Ovary (tissue), 9 donors: ENCODE results near the gene PTF1A. TPM values are rescaled to one million over a fixed set of nuclear protein-coding genes. Genes with fewer than 3 reads are reported as not detected.

ENCODE experiments used
- DNase-seq, 5 donors: peaks; one replicate each; pipeline ENCODE4 v3.0.0-alpha.2; 2019 to 2020
- H3K27ac ChIP-seq, 2 donors: fragments of 200-600 bp; one replicate each; pipeline versions ENCODE4 v1.5.1 to v1.8.0; 2019 to 2022
- H3K27me3 ChIP-seq: fragments of 200-600 bp; one replicate; pipeline ENCODE4 v1.8.0; 2022
- H3K36me3 ChIP-seq: fragments of 200-600 bp; sonication (generic); one replicate; pipeline ENCODE4 v1.5.1; 2019
- H3K4me1 ChIP-seq: one replicate; pipeline ENCODE4 v1.8.1; 2013; ENCODE audit warnings: mild to moderate bottlenecking, moderate library complexity; ENCODE audit not compliant: insufficient read depth
- H3K4me3 ChIP-seq: fragments of 200-600 bp; sonication (generic); one replicate; pipeline ENCODE4 v1.5.1; 2017
- H3K9me3 ChIP-seq, 2 donors: fragments of 200-600 bp in 1 of 2; sonication (generic) in 1 of 2; one replicate each; pipeline versions ENCODE4 v1.5.1 to v1.8.1; 2013 to 2019; ENCODE audit warnings: mild to moderate bottlenecking in 1 of 2, moderate library complexity in 1 of 2
- EP300 ChIP-seq: sonication (generic); formaldehyde crosslinking; IDR thresholded peaks from one replicate; pipeline ENCODE4 v1.6.1; 2017; ENCODE audit warnings: antibody characterized with exemption
- POLR2A ChIP-seq: fragments of 450-650 bp; IDR thresholded peaks from one replicate; pipeline ENCODE4 v1.6.1; 2017; ENCODE audit warnings: antibody characterized with exemption, mild to moderate bottlenecking, moderate library complexity
- WGBS, 3 donors: extraction: QIAGEN DNeasy Blood & Tissue Kit in 1 of 3; methylation state at CpG; one replicate each; pipeline versions ENCODE4 v1.1.5 to v1.1.7; 2013 to 2017; 5-methylcytosine and 5-hydroxymethylcytosine counted together
- intact Hi-C, 4 donors: fragments of 100-400 bp; cut with DNase I; formaldehyde crosslinking; loops; one replicate each; pipeline versions ENCODE4 v1.11.0 to v1.15.1; 2022 to 2023
- polyA plus RNA-seq, 2 donors: library from polyadenylated mRNA; stranded (reverse); fragments of 200-250 nt in 1 of 2; fragments of 350-450 nt in 1 of 2; fragmentation: Illumina TruSeq in 1 of 2; extraction: RNeasy Lipid Tissue Mini Kit (QIAGEN cat#74804) in 1 of 2; gene quantifications; one replicate each; pipeline ENCODE4 v1.2.3, GENCODE V29; 2013 to 2014
- total RNA-seq, 7 donors: library from RNA; depleted of rRNA in 2 of 7; stranded (reverse); fragments of >200 nt in 2 of 7; fragmentation: NEBNext Ultra II Directional in 3 of 7; extraction: Animal tissue kit (Norgen Biotek cat#: 25700) in 3 of 7; gene quantifications; one replicate each; pipeline versions ENCODE4 v1.1.0 to v1.2.4, GENCODE V29; 2016 to 2023
- TF ChIP-seq, protein P1 (sequence below), 3 donors: fragments of 450-650 bp in 2 of 3; fragments of 200-600 bp in 1 of 3; IDR thresholded peaks; one replicate each; pipeline versions ENCODE4 v1.5.1 to v1.8.0; 2016 to 2022; ENCODE audit warnings: antibody characterized with exemption in 3 of 3, mild to moderate bottlenecking in 1 of 3
- donor health status: DM: no; HTN: no; CAD: no; lungs with moderate emphysema.
- donor health status: DM: no; HTN: no; CAD: no.
- donor health status: Bipolar disorder and iron deficiency.
- donor health status: DM: yes; HTN: yes; CAD: no.
- donor health status: DM: no; HTN: no; CAD: no.
- donor health status: DM: yes; HTN: yes; CAD: no.

Gene PTF1A
- total and polyA plus RNA-seq, 9 donors = not detected

- no peaks in the 10 kb centered on the region for H3K4me1 ChIP-seq
- no peak overlapping the region for H3K4me3 ChIP-seq
- intact Hi-C loops = no loop called here
- TF ChIP-seq POLR2A (no peak), EP300 (no peak)
- TF ChIP-seq, protein P1, sequence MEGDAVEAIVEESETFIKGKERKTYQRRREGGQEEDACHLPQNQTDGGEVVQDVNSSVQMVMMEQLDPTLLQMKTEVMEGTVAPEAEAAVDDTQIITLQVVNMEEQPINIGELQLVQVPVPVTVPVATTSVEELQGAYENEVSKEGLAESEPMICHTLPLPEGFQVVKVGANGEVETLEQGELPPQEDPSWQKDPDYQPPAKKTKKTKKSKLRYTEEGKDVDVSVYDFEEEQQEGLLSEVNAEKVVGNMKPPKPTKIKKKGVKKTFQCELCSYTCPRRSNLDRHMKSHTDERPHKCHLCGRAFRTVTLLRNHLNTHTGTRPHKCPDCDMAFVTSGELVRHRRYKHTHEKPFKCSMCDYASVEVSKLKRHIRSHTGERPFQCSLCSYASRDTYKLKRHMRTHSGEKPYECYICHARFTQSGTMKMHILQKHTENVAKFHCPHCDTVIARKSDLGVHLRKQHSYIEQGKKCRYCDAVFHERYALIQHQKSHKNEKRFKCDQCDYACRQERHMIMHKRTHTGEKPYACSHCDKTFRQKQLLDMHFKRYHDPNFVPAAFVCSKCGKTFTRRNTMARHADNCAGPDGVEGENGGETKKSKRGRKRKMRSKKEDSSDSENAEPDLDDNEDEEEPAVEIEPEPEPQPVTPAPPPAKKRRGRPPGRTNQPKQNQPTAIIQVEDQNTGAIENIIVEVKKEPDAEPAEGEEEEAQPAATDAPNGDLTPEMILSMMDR (IDR thresholded peaks at IDR 0.05) = no peak
- DNase-seq = no peak
- no peak overlapping the region for H3K27ac ChIP-seq
- no peaks in the 10 kb centered on the region for H3K27me3 ChIP-seq
- no peaks in the 10 kb centered on the region for H3K9me3 ChIP-seq
- 50 to 66% (median 58%) methylated on average over 10 of the region's 10 CpGs for WGBS, 3 donors
- no peaks in the 10 kb centered on the region for H3K36me3 ChIP-seq
Observed at GRCh38 chr10:23156447-23157150, 35.5 kb upstream of the PTF1A start.

GRCh38 chr10:23157239-23157681 lies 34.9 kb upstream of the PTF1A start:
- TF ChIP-seq EP300 (no peak), POLR2A (no peak)
- TF ChIP-seq, protein P1 (IDR thresholded peaks at IDR 0.05) = no peak
- H3K4me3 ChIP-seq = no peak overlapping the region
- intact Hi-C loops = no loop called here
- H3K27me3 ChIP-seq = no peaks in the 10 kb centered on the region
- H3K27ac ChIP-seq = no peak overlapping the region
- no peaks in the 10 kb centered on the region for H3K4me1 ChIP-seq
- DNase-seq = no peak
- 30 to 44% (median 36%) methylated on average over 14 of the region's 14 CpGs for WGBS, 3 donors
- H3K9me3 ChIP-seq = no peaks in the 10 kb centered on the region
- no peaks in the 10 kb centered on the region for H3K36me3 ChIP-seq

GRCh38 chr10:23157691-23158369 lies 34.3 kb upstream of the PTF1A start:
- 26 to 41% (median 30%) methylated on average over 12 of the region's 12 CpGs for WGBS, 3 donors
- no peak for DNase-seq
- H3K36me3 ChIP-seq = no peaks in the 10 kb centered on the region
- no peak for TF ChIP-seq EP300
- no peak for TF ChIP-seq POLR2A
- TF ChIP-seq, protein P1 (IDR thresholded peaks at IDR 0.05) = no peak
- no peak overlapping the region for H3K27ac ChIP-seq
- intact Hi-C loops = loop anchor here in 1 of 4 donors (2.0 kb wide), 1 partner anchor 201 kb away; no protein-coding TSS in a partner anchor
- no peak overlapping the region for H3K4me3 ChIP-seq
- no peaks in the 10 kb centered on the region for H3K9me3 ChIP-seq
- H3K4me1 ChIP-seq = no peaks in the 10 kb centered on the region
- no peaks in the 10 kb centered on the region for H3K27me3 ChIP-seq

GRCh38 chr10:23158370-23158769 lies 33.7 kb upstream of the PTF1A start:
- peak in 2 of 5 donors; percentile 33 to 46 for DNase-seq
- intact Hi-C loops = loop anchor here in 1 of 4 donors (2.0 kb wide), 1 partner anchor 202 kb away; no protein-coding TSS in a partner anchor
- Histone ChIP-seq H3K27ac (no peak overlapping the region), H3K36me3 (no peaks in the 10 kb centered on the region), H3K27me3 (no peaks in the 10 kb centered on the region), H3K9me3 (no peaks in the 10 kb centered on the region), H3K4me3 (no peak overlapping the region), H3K4me1 (no peaks in the 10 kb centered on the region)
- WGBS, 3 donors = 3 to 8% (median 3%) methylated on average over 5 of the region's 5 CpGs
- no peak for TF ChIP-seq EP300
- TF ChIP-seq, protein P1 (IDR thresholded peaks at IDR 0.05) = peak; percentile 39 to 53 (median 39)
